SIG-M5 treated with dmso at 0.1 percent for 504 hours (cell line): ENCODE results near the gene LRRC46.

Experiments
- DNase-seq: peaks from one replicate; lab custom pipeline; 2025; ENCODE audit not compliant: unreplicated experiment; lab: John Stamatoyannopoulos, UW

The LRRC46 gene

GRCh38 chr17:47875011-47875985, 43.8 kb downstream of the LRRC46 start:
- DNase-seq: no peak

- no peak for DNase-seq
These were observed 46.0 kb downstream of the LRRC46 start for GRCh38 chr17:47877368-47878034.

DNA sequence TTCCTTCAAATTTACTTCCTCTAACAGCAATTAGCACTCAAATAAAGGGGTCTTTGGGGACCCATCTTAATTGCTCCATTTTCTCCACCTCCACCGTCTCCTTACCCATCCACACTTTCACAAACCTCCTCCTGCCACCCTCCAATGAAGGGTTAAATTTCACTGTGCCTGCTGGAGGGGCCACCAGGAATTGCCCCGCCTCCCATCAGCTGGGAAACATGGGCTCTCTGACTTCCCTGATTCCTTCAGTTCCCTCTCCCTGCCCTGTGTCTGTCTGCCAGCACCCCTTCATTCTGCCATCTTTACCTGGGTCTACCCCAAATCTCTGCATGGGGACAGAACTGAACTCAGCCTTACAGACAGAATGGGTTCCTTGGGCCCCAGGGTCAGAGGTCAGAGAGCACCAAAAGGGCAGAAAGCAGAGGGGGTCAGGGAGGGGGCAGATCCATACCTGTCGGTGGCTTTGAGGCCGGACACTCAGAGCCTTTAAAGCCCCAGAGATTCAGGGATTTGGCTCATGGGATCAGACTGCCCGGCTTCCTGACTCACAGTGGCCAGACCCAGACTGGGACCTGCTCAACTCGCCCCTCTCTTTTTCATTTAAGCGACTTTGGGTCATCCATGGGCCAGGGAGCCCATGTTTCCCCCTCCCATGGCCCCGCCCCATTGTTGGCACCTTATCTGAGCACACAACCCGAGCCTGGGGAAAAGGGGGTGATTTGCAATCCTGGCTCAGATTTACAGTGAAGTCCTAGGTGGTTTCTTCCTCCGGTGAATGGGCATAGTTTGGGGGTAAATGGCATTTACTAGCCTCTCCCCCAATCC, 46.9 kb downstream of the LRRC46 start:
- DNase-seq: no peak

- DNase-seq: no peak
These were observed 47.6 kb downstream of the LRRC46 start for GRCh38 chr17:47879028-47879585.

DNA sequence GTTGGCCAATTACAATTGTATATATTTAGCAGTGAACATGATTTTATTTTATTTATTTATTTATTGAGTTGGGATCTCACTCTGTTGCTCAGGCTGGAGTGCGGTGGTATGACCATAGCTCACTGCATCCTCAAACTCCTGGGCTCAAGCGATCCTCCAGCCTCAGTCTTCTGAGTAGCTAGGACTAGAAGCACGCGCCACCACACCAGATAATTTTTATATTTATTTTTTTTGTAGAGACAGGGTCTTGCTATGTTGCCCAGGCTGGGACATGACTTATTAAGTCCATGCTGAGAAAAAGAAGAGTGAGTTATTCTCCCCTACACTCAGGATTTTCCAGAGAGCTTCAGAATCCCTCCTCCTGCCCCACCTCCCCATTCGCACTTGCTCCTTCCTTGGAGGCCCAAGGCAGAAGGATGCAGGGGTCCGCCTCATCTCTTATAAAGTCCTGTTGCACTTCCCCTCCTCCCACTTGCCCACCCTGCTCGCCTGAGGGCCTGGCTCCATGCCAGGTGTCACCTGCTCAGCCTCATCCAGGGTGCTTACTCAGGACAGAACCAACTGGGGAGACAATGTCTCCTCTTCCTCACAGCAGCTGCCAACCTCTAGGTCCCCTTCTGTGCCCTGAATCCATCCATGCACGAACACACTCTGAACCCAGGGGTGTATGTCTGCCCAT, 48.4 kb downstream of the LRRC46 start:
- no peak for DNase-seq

GRCh38 chr17:47882247-47882646, 50.8 kb downstream of the LRRC46 start:
- no peak for DNase-seq

DNA sequence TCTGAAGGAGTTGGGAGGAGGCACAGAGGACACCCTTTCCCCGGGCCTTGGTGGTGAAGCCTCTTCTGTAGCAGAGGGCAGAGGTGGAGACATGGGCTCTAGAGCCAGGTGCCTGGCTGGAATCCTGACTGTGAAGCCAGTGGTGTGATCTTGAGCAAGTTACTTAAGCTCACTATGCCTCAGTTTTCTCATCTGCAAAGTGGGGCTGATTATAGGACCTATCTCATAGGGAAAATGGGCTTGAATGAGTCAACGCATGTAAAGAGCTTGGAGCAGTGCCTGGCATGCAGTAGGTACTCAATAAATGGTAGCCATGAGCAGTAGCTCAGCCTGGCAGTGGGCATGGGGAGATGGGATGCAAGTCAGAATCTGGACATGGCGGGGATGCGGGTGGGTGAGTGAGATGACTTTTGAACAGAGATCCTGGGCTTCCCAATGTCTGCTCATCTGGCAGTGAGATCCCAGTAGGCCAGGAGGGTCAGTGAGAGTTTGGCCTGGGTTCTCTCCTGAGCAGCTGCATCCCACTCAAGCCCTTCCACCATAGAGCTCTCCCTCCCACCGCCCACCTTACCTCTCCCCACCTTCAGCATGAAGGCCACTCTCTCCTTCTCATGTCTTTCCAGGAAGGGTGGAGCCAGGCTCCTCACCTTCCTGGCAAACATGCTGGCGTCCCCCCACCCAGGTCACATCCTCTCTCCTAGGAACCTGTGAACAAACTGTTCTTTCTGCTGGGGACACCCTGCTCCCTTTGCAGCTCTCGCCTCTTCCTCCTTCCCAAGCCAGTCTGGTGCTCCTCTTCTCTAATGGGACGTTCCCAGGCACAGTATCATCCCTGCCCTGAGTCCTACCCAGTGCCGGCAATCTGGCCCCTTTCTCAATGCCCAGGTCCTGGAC, 51.5 kb downstream of the LRRC46 start:
- no peak for DNase-seq

GRCh38 chr17:47883589-47884426, 52.3 kb downstream of the LRRC46 start:
- peak; percentile 24 for DNase-seq

GRCh38 chr17:47884427-47884740, 52.9 kb downstream of the LRRC46 start:
- DNase-seq: no peak

DNA sequence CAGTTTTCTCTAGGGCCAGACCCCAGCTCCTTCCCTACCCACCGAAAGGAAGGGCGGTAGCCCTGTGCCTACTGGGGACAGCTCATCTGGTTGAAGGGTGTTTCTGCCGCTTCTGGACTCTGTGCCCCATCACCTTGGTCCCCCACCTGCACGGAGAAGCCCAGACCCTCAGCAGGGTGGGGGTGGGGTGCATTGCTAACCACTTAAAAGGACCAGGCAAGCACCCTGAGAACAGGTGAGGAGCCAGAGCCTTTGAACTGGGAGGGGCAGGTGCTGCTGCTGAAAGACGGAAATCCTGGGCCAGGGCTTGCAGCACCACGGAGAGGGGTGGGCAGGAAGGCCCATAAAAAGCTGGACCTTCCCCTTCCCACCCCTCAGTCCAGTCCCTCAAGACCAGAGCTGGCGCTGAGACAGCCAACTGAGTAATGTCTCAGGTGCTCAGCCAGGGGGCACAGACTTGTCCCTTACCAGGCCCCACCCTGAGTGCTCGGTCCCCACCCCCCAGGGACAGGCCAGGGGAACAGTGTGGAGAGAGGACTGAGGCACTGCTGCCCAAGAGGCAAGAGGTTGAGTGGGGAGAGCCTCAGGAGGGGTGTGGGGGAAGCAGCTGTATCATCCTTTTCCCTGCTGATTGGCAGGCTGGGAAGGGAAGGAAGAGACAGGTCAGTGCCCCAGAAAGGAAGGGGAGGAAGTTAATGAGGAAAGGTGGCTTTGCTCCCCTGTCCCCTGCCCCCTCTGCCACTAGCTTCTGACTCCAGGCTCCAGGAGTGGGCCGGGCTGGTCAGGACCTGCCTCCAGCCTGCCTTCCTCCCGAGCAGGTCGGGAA, 53.6 kb downstream of the LRRC46 start:
- DNase-seq: no peak
